Dedifferentiated amniotic fluid mesenchymal stem cell (primary cell): Measurements from ENCODE around the gene MYO10.
"Not testable (repeated sequence)": the region's sequence is repeated elsewhere in the genome, so short reads cannot be mapped to it uniquely, and the experiment has no call there.

ENCODE experiments used
- DNase-seq: peaks from one replicate; pipeline ENCODE4 v3.0.0-alpha.2; 2016; ENCODE audit errors: extremely low spot score

Gene MYO10

DNA sequence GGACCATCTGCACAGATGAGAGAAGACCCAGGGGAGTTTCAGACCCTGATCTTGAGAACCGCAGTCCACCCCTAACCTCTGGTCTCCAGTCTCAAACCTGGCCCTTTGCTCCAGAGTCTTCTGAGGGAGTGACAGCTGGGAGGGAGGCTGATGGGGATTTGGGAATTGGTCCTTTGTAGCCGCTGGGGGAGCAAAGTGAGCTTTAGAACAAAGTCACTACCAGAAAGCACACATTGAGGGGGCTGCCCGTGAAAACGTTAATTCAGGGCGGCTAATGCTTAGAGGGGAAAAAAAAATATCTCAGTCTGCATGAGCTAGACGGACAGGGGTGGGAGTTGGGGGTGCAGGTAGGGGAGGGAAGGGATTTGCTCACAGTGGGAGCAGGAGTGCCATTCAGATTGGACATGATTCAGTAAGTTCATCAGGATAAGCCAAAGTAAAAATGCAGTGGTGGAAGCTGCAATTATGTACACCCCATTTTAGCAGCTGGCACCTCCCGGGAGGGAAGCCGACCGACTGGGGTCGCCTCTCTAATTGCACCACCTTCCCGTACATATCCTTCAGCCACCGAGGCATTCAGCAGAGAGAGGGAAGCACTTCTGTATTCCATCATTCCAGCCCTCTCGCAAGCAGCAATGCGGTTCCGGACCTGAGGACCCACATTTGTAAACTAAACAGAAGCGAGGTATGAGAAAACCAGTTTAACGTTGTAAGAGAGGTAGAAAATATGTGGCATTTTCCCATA, 195.8 kb downstream of the MYO10 start:
- DNase-seq = no peak

DNA sequence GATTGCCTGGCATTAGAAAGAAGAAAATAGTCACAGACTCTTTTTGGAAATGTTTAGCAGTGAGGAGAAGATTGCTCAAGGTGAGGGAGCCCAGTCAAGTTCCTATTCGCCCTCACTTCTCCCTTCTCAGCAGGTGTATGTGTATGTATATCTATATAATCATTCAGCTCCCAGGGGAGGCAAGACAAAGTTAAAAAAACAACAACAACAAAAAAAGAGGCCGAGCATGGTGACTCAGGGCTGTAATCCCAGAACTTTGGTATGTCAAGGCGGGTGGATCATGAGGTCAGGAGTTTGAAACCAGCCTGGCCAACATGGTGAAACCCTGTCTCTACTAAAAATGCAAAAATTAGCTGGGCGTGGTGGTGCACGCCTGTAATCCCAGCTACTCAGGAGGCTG, 197.7 kb downstream of the MYO10 start:
- not testable (repeated sequence) for DNase-seq

DNA sequence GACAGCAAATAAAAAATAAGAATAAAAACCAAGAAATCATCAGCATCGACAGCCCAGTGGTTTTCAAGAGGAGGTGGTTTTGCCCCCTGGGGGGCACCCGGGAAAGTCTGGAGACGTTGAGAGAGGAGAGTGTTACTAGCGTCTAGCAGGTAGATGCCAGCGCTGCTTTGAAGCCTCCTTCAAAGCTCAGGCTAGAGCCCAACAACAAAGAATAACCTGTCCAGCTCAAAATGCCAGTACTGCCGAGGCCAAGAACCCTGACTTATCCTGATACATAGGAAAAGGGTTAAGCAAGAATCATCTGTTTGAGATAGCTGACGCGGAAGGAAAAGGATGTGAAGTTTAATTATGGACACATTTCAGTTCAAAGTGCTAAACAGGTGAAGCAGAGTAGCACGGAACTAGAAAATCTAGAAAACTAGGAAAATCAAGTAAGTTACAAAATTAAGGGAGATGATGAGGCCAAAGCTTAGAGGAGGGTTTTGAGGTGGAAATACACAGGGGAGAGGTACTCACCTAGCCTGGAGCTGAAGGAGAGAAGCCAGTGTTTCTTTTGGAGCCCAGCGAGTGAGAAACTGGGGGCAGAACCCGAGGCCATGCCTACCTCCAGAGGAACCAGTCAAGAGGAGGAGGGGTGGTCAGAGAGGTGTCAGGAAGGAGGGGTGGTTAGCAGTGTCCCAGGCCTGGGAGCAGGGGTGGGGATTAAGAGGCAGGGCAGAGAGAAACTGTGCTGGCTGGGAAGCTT, 198.3 kb downstream of the MYO10 start:
- DNase-seq = no peak

DNA sequence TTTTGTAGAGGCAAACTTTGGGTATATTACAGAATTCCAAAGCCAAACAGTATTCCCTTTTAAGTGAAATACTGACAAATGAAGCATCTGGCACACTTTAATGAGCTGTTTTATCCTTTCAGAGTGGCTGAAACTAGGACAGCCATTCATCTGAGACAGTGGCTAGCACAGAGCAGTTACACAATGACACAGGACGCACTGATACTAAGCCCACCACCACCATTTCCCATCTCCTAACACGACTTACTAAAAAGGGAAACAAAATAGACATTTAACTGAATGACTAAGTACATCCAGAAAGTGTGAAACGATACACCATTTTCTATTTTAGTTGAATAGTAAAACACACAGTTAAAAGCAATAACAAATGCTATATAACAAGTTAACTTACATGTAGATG, 198.9 kb downstream of the MYO10 start:
- DNase-seq = no peak

DNA sequence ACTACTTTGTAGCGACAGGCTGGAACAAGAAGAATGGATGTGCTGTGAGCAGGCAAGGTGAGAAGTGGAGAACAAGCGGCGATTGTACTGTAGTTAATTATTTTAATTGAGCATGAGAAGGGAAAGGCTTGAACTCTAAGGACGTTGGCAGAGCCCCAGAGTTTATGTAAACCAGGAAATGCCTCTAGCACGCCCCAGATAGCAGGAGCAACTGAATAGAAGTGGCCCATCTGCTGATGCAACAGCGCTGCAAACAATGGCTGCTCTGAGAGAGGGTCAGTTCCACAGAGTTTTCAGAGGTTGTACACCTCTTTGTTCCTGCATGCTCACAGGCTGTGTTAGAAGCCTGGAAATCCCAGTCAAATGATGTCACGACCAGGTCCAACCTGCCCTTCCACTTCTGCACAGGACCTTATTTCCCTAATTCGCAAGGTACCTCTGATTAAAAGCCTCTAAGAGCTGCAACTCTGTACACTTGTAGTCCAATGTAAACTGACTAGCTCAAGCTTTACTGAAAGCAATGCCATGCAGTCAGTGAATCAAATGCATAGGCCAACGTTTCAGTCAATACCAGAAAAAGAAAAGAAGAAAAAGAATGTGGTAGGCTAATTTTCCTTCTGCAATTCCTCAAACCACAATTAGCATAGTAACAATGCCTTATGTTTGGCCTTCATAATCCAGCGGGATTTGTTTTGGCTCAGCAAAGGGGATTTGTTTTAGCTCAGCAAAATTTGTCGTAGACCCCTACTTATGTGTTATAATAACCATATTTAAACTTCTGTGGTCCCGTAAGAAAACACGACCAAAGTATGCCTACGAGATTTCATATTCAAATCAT, 199.7 kb downstream of the MYO10 start:
- peak; percentile 77 for DNase-seq

DNA sequence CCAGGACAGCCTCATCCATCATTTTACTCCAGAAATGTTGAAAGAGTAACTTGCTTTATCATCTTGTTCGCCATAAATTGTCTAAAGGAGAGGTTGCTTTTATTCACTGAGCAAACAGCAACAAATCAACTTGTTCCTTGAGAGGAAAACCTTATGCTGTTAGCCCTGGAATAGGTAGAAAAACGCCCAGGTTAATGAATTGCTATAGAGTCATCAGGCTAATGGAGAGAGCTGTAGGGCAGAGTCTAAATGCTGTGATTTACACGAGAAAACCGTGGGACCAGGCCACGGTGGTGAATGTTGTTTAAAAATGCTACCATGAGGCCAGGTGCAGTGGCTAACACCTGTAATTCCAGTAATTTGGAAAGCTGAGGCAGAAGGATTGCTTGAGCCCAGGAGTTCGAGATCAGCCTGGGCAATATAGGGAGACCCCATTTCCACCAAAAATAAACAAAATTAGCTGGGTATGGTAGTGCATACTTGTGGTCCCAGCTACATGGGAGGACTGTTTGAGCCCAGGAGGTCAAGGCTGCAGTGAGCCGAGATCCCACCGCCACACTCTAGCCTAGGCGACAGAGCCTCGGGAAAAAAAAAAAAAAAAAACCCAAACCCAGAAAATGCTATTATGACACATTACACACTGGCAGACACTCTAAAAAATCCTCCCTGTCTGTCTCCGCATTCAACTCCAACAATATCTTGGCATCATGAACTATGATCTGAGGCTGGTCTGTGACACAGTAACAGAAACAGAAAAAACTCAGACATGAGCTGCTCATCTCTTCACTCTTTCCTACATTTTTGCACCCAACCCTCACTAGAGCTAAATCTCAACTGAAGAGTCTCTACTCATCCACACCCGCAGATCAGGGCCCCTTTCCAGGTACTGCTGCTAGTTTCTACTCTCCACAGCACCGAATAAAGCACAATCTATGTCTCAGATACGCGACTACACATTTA, 200.7 kb downstream of the MYO10 start:
- no peak for DNase-seq

DNA sequence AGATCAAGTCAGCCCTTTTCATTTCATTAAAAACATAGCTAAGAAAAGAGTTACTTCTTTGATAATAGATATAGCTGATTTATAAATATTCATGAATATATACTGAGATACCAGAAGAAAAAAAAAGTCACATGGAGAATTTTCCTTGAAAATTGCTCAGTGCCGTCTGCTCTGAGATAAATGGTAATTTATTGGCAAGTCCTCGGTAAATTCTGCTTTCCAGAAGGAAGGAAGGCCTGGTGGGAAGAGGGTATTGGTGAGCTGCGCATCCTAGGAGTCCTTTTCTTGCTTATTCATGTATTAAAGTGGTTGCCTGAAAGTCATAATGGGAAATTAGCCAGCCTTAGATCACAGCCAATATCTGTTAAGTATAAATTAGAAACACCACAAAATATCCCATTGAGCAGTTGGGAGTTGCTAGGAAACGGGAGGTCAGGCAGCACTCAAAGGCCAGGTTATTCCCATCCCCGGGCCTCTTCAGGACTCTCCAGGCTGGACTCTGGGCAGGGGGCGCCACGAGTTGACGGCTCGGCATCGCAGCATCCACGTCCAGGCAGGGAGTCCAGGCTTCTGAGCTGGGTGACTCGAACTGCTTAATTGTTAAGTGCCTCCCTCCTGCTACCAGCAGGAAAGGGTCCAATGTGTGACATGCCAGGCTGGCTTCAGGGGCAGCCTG, 202.6 kb downstream of the MYO10 start:
- no peak for DNase-seq

DNA sequence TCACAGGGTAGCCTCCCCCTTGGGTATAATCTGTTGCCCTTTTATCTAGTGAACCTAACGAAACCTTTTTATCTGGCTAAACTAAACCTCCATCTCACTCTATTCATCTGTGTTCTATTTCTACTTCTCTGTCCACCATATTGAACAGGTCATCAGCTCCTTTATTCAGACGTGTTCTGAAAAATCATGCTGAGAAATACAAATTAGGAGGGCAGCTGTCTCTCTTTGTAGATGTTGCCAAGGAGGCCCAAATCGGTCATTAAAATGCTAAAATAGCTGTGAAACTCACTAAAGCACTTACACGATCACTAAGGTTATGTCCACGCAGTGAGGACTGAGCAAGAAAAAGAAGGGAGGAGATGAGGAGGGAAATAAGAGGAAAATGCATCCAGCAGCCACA, 203.7 kb downstream of the MYO10 start:
- DNase-seq = no peak

DNA sequence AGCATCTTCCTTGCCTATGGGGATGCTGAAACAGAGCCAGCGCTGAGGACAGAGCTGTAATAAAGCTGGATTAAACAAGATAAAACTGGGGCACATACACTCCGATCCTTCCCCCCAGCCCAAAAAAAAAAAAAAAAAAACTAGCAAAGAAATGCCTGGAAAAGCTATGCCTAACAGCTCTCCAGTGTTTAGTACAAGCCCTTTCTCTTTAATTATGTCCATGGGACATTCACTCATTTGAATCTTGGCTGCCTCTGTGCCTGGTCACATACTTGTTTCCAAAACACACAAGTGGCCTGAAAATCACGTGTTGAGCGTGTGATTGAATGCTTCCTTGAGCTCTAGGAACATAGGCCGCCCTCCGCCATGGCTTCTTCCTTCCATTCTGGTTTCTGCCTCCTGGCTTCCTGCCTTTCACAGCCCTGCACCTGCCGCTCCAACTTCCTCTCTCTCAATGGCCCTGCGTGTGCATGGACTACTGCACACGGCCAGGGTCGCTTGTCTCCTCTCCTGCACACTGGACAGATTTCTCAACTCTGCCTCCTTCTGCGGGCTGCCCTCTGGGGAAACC, 208.2 kb downstream of the MYO10 start:
- DNase-seq = no peak

DNA sequence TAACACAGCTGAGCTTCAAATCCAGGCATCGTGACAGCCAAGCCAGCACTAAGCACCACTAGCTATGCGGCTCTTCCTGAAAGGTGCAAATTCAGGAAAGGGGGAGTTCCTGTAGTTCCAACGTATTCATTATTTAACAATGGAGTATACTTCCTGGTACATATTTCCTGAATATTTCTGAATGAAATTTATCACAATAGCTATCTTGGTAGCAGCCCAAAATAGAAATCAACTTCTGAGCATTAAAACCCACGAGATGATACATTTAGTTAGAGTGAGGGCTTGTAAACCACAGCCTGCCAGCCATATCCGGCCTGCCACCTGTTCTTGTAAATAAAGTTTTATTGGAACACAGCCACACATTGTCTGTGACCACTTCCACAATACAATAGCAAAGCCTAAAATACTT, 209.5 kb downstream of the MYO10 start:
- no peak for DNase-seq

DNA sequence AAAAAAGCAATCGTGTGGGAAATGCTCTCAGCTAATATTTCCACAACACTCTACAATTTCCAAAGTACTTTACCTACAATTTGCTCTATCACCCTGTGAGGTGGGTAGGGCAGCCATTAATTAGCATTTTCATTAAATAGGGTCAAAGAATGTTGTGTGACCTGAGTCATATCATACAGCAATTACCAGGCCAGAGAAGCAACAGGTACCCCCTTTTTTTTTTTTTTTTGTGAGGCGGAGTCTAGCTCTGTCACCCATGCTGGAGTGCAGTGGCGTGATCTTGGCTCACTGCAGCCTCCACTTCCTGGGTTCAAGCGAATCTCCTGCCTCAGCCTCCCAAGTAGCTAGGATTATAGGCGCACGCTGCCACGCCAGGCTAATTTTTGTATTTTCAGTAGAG, 210.5 kb downstream of the MYO10 start:
- no peak for DNase-seq

DNA sequence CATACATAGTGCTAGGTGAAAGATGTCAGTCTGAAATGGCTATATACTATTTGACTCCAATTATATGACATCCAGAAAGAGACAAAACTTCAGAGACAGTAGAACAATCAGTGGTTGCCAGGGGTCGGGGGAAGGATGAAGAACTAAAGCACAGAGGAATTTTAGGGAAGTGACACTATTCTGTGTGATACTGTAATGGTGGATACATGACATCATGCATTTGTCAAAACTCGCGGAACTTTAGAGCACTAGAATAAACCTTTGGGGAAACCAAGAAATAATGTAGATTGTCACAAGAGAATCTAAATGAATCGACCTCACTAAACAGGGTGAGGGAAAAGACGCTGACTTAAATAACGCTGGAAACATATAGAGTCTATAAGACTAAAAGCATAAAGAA, 212.3 kb downstream of the MYO10 start:
- DNase-seq = no peak

DNA sequence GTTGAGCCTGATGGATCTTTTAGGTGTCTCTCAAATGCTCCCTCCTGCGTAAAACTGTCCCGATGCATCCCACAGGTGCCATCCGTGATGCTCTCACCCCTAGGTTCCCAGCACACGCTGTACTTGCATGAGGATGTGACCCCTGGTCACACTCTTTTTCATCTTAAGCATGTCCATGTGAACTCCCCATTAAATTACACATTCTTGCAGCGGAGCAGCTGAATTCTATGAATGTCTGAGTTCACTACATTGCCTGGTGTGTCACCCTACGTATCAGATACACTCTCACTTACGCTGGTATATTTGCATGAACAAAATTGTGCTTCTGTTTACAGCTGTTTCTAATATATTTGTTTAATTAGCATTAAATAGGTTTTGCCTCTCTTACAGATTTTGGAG, 214.0 kb downstream of the MYO10 start:
- DNase-seq = no peak

DNA sequence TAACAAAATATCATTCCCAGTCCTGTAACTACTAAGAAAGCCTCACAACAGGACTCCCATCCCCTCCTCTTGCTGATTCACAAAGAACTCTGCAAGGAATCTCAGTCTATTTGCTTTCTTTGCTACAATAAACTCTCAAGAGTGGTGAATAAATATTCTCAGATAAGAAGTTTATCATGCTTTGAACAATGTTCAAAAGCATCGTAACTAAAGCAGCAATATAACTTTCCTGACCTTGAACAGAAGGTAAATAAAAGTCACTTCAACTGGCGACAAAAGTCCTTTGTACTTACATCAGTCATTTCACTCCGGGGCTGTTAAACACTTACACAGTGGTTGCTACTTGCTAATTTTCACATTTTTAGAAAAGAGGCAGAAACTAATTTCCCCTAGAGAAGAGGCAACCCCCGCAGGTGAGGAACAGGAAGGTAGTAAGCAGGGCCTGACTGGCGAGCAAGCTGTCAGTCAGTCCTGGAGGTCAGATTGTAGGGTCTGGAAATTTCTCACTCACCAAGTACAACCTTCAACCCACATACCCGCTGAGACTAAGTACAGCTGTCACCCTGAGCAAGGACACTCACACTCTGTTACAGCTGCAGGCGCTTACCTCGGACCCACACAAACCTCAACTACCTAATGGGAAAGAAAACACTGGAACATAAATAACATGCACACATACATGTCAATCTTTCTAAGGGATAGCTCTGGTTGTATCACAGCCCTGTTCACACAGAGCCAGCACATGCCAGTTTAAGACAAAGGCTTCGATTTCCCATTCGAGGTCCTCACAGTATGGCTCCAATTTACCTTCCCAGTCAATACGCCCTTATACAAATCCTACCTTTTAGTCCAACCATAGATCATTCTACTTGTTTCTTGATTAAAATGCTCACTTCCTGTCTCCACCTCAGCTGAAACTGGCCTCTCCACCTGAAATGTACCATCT, 214.7 kb downstream of the MYO10 start:
- DNase-seq = no peak

DNA sequence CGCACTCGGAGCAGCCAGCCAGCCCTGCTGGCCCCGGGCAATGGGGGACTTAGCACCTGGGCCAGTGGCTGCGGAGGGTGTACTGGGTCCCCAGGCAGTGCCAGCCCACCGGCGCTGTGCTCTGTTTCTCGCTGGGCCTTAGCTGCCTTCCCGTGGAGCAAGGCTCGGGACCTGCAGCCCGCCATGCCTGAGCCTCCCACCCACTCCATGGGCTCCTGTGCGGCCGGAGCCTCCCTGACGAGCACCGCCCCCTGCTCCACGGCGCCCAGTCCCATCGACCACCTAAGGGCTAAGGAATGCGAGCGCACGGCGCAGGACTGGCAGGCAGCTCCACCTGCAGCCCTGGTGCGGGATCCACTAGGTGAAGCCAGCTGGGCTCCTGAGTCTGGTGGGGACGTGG, 218.1 kb downstream of the MYO10 start:
- DNase-seq = not testable (repeated sequence)

DNA sequence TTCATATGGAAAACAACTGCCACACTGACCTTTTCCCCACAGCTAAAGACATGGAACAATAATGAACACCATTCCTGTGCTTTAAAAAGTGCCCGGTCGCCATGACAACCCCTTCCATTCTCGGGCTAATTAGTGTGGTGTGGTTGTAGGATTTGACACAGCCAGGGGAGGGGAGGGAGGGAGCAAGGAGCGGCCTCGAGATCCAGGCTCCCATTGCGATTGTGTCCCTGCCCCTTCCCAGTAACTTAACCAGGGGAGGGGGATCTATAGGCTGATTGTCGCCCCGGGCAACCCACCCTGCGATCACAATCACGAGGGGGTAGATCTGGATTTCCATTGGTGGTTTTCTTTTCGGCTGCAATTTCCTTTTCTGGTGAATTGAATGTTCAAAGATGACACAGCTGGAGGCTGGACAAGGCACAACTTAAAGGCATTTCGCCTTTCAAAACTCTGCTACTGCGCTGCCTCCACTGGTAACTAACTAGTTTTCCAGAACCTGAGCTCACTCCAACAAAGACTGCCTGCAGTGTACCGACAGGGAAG, 222.6 kb downstream of the MYO10 start:
- no peak for DNase-seq

DNA sequence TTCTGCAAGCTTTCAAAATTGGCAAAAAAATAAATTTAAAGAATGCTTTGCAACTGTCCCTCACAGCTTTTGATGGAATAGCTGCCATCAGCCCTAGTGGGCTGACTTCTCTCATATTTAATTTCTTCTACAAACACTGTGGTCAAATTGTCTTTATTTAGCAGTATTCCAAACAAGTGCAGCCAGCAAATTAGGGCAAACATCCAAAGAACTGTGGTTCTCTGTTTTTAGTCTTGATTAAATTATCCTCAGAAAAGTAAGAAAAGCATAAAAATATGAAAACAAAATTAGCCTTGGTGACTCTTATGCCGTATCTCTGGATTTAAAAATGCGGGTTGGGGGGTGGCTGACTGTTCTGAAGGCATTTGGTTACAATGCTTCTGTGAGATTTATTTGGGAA, 223.5 kb downstream of the MYO10 start:
- peak; percentile 30 for DNase-seq

DNA sequence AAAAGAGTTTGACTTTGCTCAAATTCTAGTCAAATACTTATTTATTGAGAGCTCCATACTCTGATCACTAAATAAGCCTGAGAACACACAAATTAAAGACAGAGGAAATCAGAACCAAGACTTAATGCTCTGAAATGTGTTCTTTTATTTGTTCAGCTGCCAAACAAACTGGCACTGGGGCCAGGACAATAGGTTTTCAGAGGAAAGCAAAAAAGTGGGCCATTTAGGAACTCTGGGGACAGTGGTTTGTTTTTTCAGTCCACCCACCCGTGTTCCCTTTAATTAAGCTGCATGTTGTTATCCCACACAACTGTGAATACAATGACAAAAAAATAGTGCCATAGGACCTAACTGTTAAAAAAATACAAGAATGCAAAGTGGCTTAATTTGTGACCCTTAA, 223.9 kb downstream of the MYO10 start:
- DNase-seq = no peak
